Coronary artery (tissue), 2 donors: ENCODE measurements around the gene GPR152.

Experiments
- DNase-seq: peaks from one replicate; pipeline ENCODE4 v3.0.0-alpha.2; 2017; ENCODE audit warnings: low spot score
- H3K27ac ChIP-seq, 2 donors: fragments of 200-600 bp; sonication (generic); one replicate each; pipeline ENCODE4 v1.5.1; 2016 to 2019
- H3K4me3 ChIP-seq: fragments of 200-600 bp; sonication (generic); 2 replicates; pipeline ENCODE4 v1.5.1; 2016; ENCODE audit warnings: mild to moderate bottlenecking, moderate library complexity
- CTCF ChIP-seq: fragments of 200-600 bp; sonication (generic); IDR thresholded peaks from one replicate; pipeline ENCODE4 v1.5.1; 2019; ENCODE audit warnings: antibody characterized with exemption

GPR152 gene

GRCh38 chr11:67452141-67452952 is at the start of gene GPR152:
TSS of gene GPR152 (minus strand) at chr11:67452729. CDS start at chr11:67452724, 5 bp downstream.
- no peak for DNase-seq
- no peak for TF ChIP-seq CTCF
- peak within 1 kb of the TSS; percentile 44 for H3K4me3 ChIP-seq
- peak within 1 kb of the TSS in 1 of 2 donors; percentile 65 for H3K27ac ChIP-seq

GRCh38 chr11:67501854-67502253 is 49.3 kb upstream of the GPR152 start:
- no peak overlapping the region for H3K4me3 ChIP-seq
- no peak for TF ChIP-seq CTCF
- no peak for DNase-seq

GRCh38 chr11:67500831-67501715 is 48.5 kb upstream of the GPR152 start:
- DNase-seq: no peak
- TF ChIP-seq CTCF: no peak
- H3K27ac ChIP-seq: no peak overlapping the region

More at GRCh38 chr11:67501854-67502253, 49.3 kb upstream of the GPR152 start:
- H3K27ac ChIP-seq: no peak overlapping the region

GRCh38 chr11:67500484-67500821 is 47.9 kb upstream of the GPR152 start:
- Histone ChIP-seq H3K27ac (no peak overlapping the region), H3K4me3 (no peak overlapping the region)
- no peak for TF ChIP-seq CTCF
- DNase-seq: no peak

More at GRCh38 chr11:67500831-67501715, 48.5 kb upstream of the GPR152 start:
- H3K4me3 ChIP-seq: no peak overlapping the region

GRCh38 chr11:67499808-67500483 is 47.4 kb upstream of the GPR152 start:
- DNase-seq: no peak
- Histone ChIP-seq H3K27ac (no peak overlapping the region), H3K4me3 (no peak overlapping the region)
- TF ChIP-seq CTCF: no peak

- Histone ChIP-seq H3K4me3 (no peak overlapping the region), H3K27ac (no peak overlapping the region)
- no peak for TF ChIP-seq CTCF
- no peak for DNase-seq
Measured at GRCh38 chr11:67498544-67498972, 46.0 kb upstream of the GPR152 start.
